ENCODE results near the gene SLC7A8. TPM values are rescaled to one million over a fixed set of nuclear protein-coding genes. Genes with fewer than 3 reads are reported as not detected.

SLC7A8 gene
- total and polyA plus RNA-seq, 10 of the 15 experiments (the other 5 are each of a cell fraction or from before 2014, with no cell fraction given): 0.06 to 0.28 (median 0.21) TPM; not detected in 7

DNA sequence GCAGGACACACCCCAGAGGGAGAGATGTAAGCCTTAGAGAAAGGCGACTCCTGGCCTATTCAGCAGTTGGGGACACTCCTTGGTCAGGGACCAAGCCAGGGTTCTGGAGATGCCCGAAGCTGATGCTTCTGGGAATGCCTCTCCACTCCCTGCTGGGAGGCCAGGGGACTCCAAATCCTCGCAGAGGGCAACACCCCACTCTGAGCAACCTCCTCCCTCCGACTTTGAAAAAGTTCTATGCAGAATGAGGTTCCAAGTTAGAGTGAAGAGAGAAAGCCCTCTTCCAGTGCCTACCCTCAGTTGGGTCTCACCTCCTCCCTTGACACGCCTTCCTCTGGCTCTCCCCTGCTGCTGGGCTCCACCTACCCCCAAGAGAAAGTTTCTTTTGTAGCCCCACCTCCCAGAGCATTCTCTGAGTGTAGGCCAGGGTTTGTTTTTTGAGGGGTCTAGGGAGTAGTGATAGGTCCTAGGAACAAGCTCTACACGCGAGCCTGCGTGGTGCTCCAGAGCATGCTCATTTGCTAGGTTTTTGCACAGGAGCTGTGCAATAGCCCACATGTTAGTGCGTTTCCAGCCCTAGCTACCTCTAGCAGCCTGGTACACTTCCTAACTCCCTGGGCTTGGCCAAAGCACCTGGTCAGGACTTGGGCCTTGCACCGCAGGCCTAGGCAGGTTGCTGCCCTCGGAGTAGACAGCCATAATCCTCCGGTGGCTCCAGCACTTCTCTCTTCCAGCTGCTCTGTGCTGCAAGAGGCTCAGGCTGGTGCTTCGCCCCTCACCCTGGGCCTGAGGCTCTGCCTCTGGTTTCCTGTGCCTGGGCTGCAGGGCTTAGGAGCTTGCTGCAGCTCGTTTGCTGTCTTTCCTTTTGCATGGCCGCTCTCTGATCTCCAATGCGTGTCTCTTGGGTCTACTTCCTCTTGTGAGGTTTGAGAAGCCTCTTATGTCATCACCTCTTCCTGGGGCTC is 63.8 kb downstream of the SLC7A8 start (continued):
- TF ChIP-seq, protein P1, sequence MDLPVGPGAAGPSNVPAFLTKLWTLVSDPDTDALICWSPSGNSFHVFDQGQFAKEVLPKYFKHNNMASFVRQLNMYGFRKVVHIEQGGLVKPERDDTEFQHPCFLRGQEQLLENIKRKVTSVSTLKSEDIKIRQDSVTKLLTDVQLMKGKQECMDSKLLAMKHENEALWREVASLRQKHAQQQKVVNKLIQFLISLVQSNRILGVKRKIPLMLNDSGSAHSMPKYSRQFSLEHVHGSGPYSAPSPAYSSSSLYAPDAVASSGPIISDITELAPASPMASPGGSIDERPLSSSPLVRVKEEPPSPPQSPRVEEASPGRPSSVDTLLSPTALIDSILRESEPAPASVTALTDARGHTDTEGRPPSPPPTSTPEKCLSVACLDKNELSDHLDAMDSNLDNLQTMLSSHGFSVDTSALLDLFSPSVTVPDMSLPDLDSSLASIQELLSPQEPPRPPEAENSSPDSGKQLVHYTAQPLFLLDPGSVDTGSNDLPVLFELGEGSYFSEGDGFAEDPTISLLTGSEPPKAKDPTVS (IDR thresholded peaks at IDR 0.05; ENCODE audit: low read depth, low read length): no peak
- TF ChIP-seq EP300 (IDR thresholded peaks at IDR 0.05; ENCODE audit: borderline replicate concordance in 1 of 2, control insufficient read depth in 1 of 2, low read depth in 2 of 2, low read length in 2 of 2): no peak
- TF ChIP-seq BACH1 (IDR thresholded peaks at IDR 0.05; ENCODE audit: borderline replicate concordance): no peak
- no peak for TF ChIP-seq LARP7 (IDR thresholded peaks at IDR 0.05)
- TF ChIP-seq MXI1 (IDR thresholded peaks at IDR 0.05; ENCODE audit: low read depth, low read length): no peak
- TF ChIP-seq ZZZ3 (IDR thresholded peaks at IDR 0.05; ENCODE audit: control insufficient read depth, insufficient read length, low read depth): no peak
- TF ChIP-seq EED (IDR thresholded peaks at IDR 0.05; ENCODE audit: low read depth): 0 out of 2 replicates have a peak, but pooled peaks have one; percentile 34
- TF ChIP-seq SMC3 (IDR thresholded peaks at IDR 0.05; ENCODE audit: borderline replicate concordance, low read length): no peak
- TF ChIP-seq SIN3A (IDR thresholded peaks at IDR 0.05; ENCODE audit: low read depth, low read length): no peak
- TF ChIP-seq SRF (IDR thresholded peaks at IDR 0.05; ENCODE audit: low read depth in 2 of 2, low read length in 2 of 2): no peak
- TF ChIP-seq ATF7 (IDR thresholded peaks at IDR 0.05; ENCODE audit: low read depth): no peak
- TF ChIP-seq RELA (IDR thresholded peaks at IDR 0.05; ENCODE audit: borderline replicate concordance, partially characterized antibody): no peak
- TF ChIP-seq, protein P2, sequence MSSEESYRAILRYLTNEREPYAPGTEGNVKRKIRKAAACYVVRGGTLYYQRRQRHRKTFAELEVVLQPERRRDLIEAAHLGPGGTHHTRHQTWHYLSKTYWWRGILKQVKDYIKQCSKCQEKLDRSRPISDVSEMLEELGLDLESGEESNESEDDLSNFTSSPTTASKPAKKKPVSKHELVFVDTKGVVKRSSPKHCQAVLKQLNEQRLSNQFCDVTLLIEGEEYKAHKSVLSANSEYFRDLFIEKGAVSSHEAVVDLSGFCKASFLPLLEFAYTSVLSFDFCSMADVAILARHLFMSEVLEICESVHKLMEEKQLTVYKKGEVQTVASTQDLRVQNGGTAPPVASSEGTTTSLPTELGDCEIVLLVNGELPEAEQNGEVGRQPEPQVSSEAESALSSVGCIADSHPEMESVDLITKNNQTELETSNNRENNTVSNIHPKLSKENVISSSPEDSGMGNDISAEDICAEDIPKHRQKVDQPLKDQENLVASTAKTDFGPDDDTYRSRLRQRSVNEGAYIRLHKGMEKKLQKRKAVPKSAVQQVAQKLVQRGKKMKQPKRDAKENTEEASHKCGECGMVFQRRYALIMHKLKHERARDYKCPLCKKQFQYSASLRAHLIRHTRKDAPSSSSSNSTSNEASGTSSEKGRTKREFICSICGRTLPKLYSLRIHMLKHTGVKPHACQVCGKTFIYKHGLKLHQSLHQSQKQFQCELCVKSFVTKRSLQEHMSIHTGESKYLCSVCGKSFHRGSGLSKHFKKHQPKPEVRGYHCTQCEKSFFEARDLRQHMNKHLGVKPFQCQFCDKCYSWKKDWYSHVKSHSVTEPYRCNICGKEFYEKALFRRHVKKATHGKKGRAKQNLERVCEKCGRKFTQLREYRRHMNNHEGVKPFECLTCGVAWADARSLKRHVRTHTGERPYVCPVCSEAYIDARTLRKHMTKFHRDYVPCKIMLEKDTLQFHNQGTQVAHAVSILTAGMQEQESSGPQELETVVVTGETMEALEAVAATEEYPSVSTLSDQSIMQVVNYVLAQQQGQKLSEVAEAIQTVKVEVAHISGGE (CRISPR knock-in tag; IDR thresholded peaks at IDR 0.05): no peak
- TF ChIP-seq MTA2 (IDR thresholded peaks at IDR 0.05; ENCODE audit: low read depth): no peak
- peak; percentile 18; the same call in 1 of the 2 replicates for TF ChIP-seq SPI1 (IDR thresholded peaks at IDR 0.05; ENCODE audit: borderline replicate concordance, insufficient read depth, low read depth, low read length)
- no peak for TF ChIP-seq HCFC1 (IDR thresholded peaks at IDR 0.05; ENCODE audit: low read length)
- TF ChIP-seq, protein P3, sequence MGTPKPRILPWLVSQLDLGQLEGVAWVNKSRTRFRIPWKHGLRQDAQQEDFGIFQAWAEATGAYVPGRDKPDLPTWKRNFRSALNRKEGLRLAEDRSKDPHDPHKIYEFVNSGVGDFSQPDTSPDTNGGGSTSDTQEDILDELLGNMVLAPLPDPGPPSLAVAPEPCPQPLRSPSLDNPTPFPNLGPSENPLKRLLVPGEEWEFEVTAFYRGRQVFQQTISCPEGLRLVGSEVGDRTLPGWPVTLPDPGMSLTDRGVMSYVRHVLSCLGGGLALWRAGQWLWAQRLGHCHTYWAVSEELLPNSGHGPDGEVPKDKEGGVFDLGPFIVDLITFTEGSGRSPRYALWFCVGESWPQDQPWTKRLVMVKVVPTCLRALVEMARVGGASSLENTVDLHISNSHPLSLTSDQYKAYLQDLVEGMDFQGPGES (IDR thresholded peaks at IDR 0.05): no peak
- no peak for TF ChIP-seq FOS (IDR thresholded peaks at IDR 0.05; ENCODE audit: borderline replicate concordance, extremely low read depth, insufficient read length)

Measured in GM12878 (cell line).